Stimulated activated CD4-positive, alpha-beta T cell treated with anti-CD3 and anti-CD28 coated beads, Interleukin-1b, Interleukin-23, amount 100 ng/mL, for 1 hour (primary cell): ENCODE data around the gene GALK2.

Experiments
- DNase-seq, 2 donors: peaks; one replicate each; pipeline ENCODE4 v3.0.0-alpha.2; 2020; ENCODE audit warnings: low read depth in 2 of 2

The GALK2 gene

DNA sequence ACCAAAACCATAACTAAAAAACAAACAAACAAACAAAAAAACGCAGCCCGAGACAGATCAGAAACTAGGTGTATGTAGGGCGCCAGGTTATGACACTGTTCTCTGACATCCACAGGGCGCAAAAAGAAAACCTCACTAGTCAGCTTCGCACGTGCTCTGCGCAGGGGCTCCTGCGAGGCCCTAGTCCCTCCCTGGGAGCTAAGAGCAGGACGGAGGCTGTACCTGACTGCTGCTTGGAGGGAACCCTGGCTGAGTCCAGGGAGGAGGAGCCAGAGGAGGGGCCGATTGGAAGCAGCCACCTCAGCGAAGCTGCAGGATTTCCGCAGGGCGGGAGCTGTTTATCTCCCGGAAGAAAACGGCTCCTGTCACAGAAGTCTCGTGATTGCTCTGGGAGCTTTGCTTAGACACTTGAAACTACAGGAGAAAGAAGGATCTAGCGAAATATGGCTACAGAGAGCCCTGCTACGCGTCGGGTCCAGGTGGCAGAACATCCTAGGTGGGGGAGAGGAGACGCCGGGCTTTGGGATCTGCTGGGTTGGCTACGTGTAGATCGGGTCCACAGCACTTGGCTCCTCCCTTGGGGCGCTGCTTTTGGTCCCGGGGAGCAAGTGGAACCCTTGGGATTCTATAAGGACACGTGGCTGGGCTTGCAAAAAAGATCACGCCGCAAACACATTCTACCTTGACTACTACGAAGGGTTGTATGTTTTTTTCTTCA, at the start of gene GALK2:
GALK2 (plus strand) TSS at position 368 of the 718 bp plus-strand sequence; CDS start at position 444, 76 bp downstream.
- peak; percentile 36 to 56 for DNase-seq

- no peak for DNase-seq
These were observed 49.2 kb upstream of the GALK2 start for GRCh38 chr15:49120832-49121231.

GRCh38 chr15:49121901-49122300, 48.1 kb upstream of the GALK2 start:
- no peak for DNase-seq

GRCh38 chr15:49122541-49123062, 47.4 kb upstream of the GALK2 start:
- DNase-seq: no peak

- DNase-seq: no peak
These were observed 45.7 kb upstream of the GALK2 start for GRCh38 chr15:49124371-49124770.

DNA sequence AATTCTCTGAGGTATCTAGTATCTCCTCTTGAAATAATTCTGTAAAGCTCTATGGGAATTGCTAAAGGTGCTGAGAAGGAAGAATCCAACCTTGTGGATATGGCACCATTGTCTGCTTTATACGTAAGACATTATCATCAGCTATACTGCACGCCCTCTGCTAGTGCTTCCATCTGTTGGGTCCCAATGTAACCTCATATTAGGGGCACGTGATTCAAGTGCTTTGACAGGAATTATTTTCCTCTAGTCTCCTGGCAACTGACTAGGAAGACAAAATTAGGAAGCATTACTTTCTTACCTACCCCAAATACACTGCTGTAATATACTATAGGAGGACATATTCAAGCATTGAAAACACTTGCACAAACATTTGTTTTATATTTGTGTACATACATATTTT, 38.6 kb upstream of the GALK2 start:
- DNase-seq: no peak

DNA sequence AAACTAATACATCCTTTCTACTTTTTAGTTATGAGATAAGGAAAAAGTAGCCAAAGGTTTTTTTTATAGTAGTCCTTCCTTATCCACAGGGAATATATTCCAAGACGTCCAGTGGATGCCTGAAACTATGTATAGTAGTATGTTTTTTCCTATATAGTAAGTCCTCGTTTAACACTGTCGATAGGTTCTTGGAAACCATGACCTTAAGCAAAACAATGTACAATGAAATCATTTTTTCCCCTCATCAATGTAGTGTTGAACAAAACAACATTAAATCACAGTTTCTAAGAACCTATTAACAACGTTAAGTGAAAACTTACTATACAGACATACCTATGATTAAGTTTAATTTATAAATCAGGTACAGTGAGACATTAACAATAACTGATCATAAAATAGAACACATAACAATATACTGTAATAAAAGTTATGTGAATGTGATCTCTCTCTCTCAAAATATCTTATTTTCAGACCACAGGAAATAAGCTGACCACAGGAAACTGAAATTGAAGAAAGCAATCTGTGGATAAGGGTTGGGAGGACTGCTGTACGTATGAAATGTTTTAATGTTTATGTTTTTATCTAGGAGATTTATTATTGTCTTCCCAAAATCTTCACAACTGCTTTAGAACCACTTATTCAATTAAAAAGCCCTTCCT, 35.2 kb upstream of the GALK2 start:
- no peak for DNase-seq

- no peak for DNase-seq
These were observed 34.6 kb upstream of the GALK2 start for GRCh38 chr15:49135342-49135857.

- no peak for DNase-seq
These were observed 34.1 kb upstream of the GALK2 start for GRCh38 chr15:49135911-49136310.

DNA sequence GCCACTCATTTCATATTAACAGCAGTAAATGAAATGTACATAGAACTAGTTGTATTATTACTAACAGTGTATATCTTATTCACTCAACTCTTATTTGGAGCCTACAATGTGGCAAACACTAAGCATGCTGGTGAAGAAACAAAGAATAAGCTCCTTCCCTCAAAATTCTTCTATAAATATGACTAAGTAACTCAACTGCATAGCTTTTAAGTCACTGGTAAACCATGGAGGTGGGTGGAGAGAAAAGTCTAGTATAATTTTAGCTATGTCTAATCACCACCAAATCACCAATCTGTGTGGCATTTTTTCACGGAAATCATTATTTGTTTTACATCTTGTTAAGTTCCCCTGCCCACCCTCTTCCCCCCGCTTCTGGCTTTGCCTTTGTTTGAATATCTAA, 32.2 kb upstream of the GALK2 start:
- DNase-seq: no peak

GRCh38 chr15:49145651-49146609, 24.1 kb upstream of the GALK2 start:
- DNase-seq: no peak

DNA sequence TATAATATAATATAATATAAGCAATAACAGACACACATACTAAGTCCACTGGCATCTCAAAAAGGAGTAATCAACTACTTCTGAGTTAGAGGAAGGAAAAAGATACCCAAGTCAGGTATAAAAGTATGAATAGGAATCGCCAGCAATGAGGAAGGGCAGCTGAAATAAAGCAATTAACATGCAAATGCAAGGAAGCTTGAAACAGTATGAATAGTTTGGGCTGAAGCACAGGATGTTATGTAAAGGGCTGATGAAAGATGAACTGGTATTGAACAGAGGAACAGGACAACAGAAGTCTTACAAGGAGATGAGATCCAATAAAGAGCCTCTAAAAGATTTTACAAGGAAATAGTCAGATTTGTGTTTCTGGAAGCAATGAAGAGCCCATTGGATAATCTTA, 21.7 kb upstream of the GALK2 start:
- DNase-seq: no peak

- no peak for DNase-seq
These were observed 21.3 kb upstream of the GALK2 start for GRCh38 chr15:49148727-49149126.

GRCh38 chr15:49151831-49152230, 18.2 kb upstream of the GALK2 start:
- DNase-seq: no peak

DNA sequence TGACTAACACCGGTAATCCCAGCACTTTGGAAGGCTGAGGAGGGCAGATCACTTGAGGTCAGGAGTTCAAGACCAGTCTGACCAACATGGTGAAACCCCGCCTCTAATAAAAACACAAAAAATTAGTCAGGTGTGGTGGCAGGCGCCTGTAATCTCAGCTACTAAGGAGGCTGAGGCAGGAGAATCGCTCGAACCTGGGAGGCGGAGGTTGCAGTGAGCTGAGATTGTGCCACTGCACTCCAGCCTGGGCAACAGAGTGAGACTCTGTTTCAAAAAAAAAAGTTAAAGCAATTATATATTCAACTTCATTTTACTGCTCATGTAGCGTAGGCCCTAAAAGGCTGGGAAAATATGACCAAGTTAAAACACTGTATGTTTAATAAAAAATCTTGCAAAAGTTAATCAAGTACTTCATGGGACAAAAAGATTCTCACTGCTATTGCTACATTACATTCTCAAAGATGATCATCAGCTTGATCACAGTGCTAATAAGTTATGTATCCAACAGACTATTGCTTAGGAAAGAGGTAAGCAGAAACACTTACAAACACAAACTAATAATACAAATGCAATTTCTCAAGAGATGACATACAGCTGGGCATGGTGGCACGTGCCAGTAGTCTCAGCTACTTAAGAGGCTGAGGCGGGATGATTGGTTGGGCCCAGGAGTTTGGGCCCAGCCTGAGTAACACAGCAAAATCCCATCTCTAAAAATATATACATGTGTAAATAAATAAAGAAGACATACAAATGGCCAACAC, 17.3 kb upstream of the GALK2 start:
- DNase-seq: no peak

DNA sequence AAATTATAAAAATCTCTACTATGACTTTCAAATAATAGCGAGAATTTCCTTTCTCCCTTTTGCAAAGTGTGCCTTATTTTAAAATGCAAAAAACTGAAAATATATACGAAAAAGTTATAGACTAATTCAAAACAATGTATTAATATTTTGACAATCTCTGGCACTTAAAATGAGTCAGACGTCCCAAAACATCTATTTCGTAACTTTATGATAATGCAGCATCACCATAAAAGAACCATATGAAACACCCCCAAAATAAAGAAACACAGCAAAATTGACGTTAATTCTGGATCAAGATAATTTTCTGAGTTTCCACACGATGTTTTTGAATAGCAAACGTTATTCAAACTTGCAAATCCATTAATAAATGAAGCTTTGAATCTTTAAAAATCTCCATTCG, 15.7 kb upstream of the GALK2 start:
- no peak for DNase-seq

GRCh38 chr15:49154799-49155109, 15.3 kb upstream of the GALK2 start:
- DNase-seq: no peak

DNA sequence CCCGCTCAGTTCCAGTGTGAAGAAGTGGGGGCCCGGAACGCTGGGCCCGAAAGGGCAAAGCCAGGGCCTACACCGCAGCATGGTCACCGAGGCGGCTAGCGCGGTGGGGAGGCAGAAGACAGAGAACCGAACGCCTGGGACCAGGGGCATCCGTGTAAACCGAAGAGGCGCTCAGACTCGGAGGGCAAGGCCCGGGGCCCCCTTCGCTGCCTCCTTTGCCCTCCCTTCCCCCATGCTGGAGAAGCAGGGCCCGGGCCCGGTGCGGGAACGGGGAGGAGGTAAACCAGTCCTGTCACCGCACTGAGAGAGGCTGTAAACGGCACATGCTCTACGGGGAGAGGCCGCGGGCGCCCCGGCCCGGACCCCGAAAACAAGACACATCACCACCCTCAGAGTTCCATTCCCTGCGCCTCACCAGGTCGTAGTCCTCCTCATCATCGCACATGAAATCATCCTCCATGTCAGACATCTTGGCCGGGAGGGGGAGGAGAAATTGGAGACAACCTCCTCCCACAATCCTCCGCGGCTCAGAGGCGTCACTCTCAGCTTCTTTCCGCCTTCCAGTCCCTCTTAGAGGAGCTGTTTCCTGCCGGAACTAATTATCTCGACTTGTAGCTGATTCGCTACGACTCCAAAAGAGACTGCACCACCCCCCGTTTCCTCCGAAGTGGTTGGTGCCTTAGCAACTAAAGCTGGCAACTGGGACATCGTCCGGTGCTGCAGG, 14.8 kb upstream of the GALK2 start, which contains the start of gene COPS2:
COPS2 (minus strand) TSS at position 490 of the 724 bp plus-strand sequence; CDS start at position 469, 21 bp downstream.
- peak; percentile 79 for DNase-seq

- DNase-seq: no peak
These were observed 14.0 kb upstream of the GALK2 start for GRCh38 chr15:49155834-49156627.

GRCh38 chr15:49163678-49164077, 6.4 kb upstream of the GALK2 start:
- DNase-seq: no peak
